ENCODE results near the gene KRTAP9-9. TPM values are rescaled to one million over a fixed set of nuclear protein-coding genes. Genes with fewer than 3 reads are reported as not detected.
"Not testable (repeated sequence)": the region's sequence is repeated elsewhere in the genome, so short reads cannot be mapped to it uniquely, and the experiment has no call there.

The KRTAP9-9 gene
- polyA plus RNA-seq, 1 donor: not detected

GRCh38 chr17:41265078-41265477 is 9.9 kb downstream of the KRTAP9-9 start, which contains the start of gene KRTAP9-6:
TSS of gene KRTAP9-6 (plus strand) at chr17:41265378. CDS start at chr17:41265378, 0 bp downstream.
- DNase-seq: no peak

GRCh38 chr17:41267711-41268110 is 12.5 kb downstream of the KRTAP9-9 start:
- DNase-seq: no peak

- not testable (repeated sequence) for DNase-seq
These were observed 16.1 kb downstream of the KRTAP9-9 start for GRCh38 chr17:41271323-41271722.

GRCh38 chr17:41271858-41272257 is 16.7 kb downstream of the KRTAP9-9 start:
- no peak for DNase-seq

GRCh38 chr17:41275648-41276190 is 20.5 kb downstream of the KRTAP9-9 start, which contains the start of gene KRTAP9-7:
TSS of gene KRTAP9-7 (plus strand) at chr17:41275698. CDS start at chr17:41275698, 0 bp downstream.
- not testable (repeated sequence) for DNase-seq

- DNase-seq: no peak
These were observed 23.2 kb downstream of the KRTAP9-9 start for GRCh38 chr17:41278176-41278955.

GRCh38 chr17:41284043-41284442 is 28.9 kb downstream of the KRTAP9-9 start:
- no peak for DNase-seq

GRCh38 chr17:41284546-41284945 is 29.4 kb downstream of the KRTAP9-9 start:
- DNase-seq: no peak

- DNase-seq: no peak
These were observed 31.9 kb downstream of the KRTAP9-9 start for GRCh38 chr17:41287050-41287449.

- no peak for DNase-seq
These were observed 38.8 kb downstream of the KRTAP9-9 start for GRCh38 chr17:41294016-41294415.

- DNase-seq: no peak
These were observed 41.7 kb downstream of the KRTAP9-9 start for GRCh38 chr17:41296846-41297245.

- DNase-seq: no peak
These were observed 43.4 kb downstream of the KRTAP9-9 start for GRCh38 chr17:41298458-41299135.

GRCh38 chr17:41301204-41301790 is 46.1 kb downstream of the KRTAP9-9 start:
- no peak for DNase-seq

- no peak for DNase-seq
These were observed 47.0 kb downstream of the KRTAP9-9 start, which contains the start of gene KRTAP29-1 for GRCh38 chr17:41301916-41302901. TSS of gene KRTAP29-1 (minus strand) at chr17:41302851. CDS start at chr17:41302851, 0 bp downstream.

GRCh38 chr17:41302981-41303380 is 47.8 kb downstream of the KRTAP9-9 start:
- no peak for DNase-seq

GRCh38 chr17:41304091-41304490 is 48.9 kb downstream of the KRTAP9-9 start:
- DNase-seq: no peak

Other genes starting within 250 kb of the KRTAP9-9 start
- not detected for gene KRTAP3-1, start 246.3 kb upstream of the KRTAP9-9 start, polyA plus RNA-seq (ENCODE audit: insufficient read length)
- gene KRTAP1-5, start 228.2 kb upstream of the KRTAP9-9 start, polyA plus RNA-seq (ENCODE audit: insufficient read length): not detected
- not detected for gene KRTAP1-4, start 225.2 kb upstream of the KRTAP9-9 start, polyA plus RNA-seq (ENCODE audit: insufficient read length)
- not detected for gene KRTAP1-3, start 220.5 kb upstream of the KRTAP9-9 start, polyA plus RNA-seq (ENCODE audit: insufficient read length)
- gene KRTAP1-1, start 213.9 kb upstream of the KRTAP9-9 start, polyA plus RNA-seq (ENCODE audit: insufficient read length): not detected
- gene KRTAP2-1, start 208.1 kb upstream of the KRTAP9-9 start, polyA plus RNA-seq (ENCODE audit: insufficient read length): not detected
- not detected for gene KRTAP2-2, start 200.2 kb upstream of the KRTAP9-9 start, polyA plus RNA-seq (ENCODE audit: insufficient read length)
- gene KRTAP2-3, start 195.3 kb upstream of the KRTAP9-9 start, polyA plus RNA-seq (ENCODE audit: insufficient read length): not detected
- not detected for gene KRTAP2-4, start 189.5 kb upstream of the KRTAP9-9 start, polyA plus RNA-seq (ENCODE audit: insufficient read length)
- gene KRTAP4-7, start 171.2 kb upstream of the KRTAP9-9 start, polyA plus RNA-seq (ENCODE audit: insufficient read length): not detected
- not detected for gene KRTAP4-8, start 157.2 kb upstream of the KRTAP9-9 start, polyA plus RNA-seq (ENCODE audit: insufficient read length)
- gene KRTAP4-16, start 153.2 kb upstream of the KRTAP9-9 start, polyA plus RNA-seq (ENCODE audit: insufficient read length): not detected
- not detected for gene KRTAP4-9, start 150.0 kb upstream of the KRTAP9-9 start, polyA plus RNA-seq (ENCODE audit: insufficient read length)
- gene KRTAP4-11, start 137.0 kb upstream of the KRTAP9-9 start, polyA plus RNA-seq (ENCODE audit: insufficient read length): not detected
- not detected for gene KRTAP4-12, start 131.2 kb upstream of the KRTAP9-9 start, polyA plus RNA-seq (ENCODE audit: insufficient read length)
- not detected for gene KRTAP4-6, start 114.8 kb upstream of the KRTAP9-9 start, polyA plus RNA-seq (ENCODE audit: insufficient read length)
- gene KRTAP4-5, start 105.6 kb upstream of the KRTAP9-9 start, polyA plus RNA-seq (ENCODE audit: insufficient read length): not detected
- not detected for gene KRTAP4-4, start 94.6 kb upstream of the KRTAP9-9 start, polyA plus RNA-seq (ENCODE audit: insufficient read length)
- gene KRTAP4-3, start 87.2 kb upstream of the KRTAP9-9 start, polyA plus RNA-seq (ENCODE audit: insufficient read length): not detected
- not detected for gene KRTAP4-2, start 77.2 kb upstream of the KRTAP9-9 start, polyA plus RNA-seq (ENCODE audit: insufficient read length)
- not detected for gene KRTAP4-1, start 70.5 kb upstream of the KRTAP9-9 start, polyA plus RNA-seq (ENCODE audit: insufficient read length)
- gene KRTAP9-1, start 65.5 kb upstream of the KRTAP9-9 start, polyA plus RNA-seq (ENCODE audit: insufficient read length): not detected
- gene KRTAP9-2, start 28.7 kb upstream of the KRTAP9-9 start, polyA plus RNA-seq (ENCODE audit: insufficient read length): not detected
- not detected for gene KRTAP9-3, start 22.9 kb upstream of the KRTAP9-9 start, polyA plus RNA-seq (ENCODE audit: insufficient read length)
- gene KRTAP9-8, start 17.4 kb upstream of the KRTAP9-9 start, polyA plus RNA-seq (ENCODE audit: insufficient read length): not detected
- not detected for gene KRTAP9-4, start 5.7 kb upstream of the KRTAP9-9 start, polyA plus RNA-seq (ENCODE audit: insufficient read length)
- 0.30 TPM for gene KRTAP9-6, start 10.0 kb downstream of the KRTAP9-9 start, polyA plus RNA-seq (ENCODE audit: insufficient read length)
- gene KRTAP9-7, start 20.3 kb downstream of the KRTAP9-9 start, polyA plus RNA-seq (ENCODE audit: insufficient read length): not detected
- gene KRTAP29-1, start 47.5 kb downstream of the KRTAP9-9 start, polyA plus RNA-seq (ENCODE audit: insufficient read length): not detected
- gene KRTAP16-1, start 53.9 kb downstream of the KRTAP9-9 start, polyA plus RNA-seq (ENCODE audit: insufficient read length): not detected
- gene KRTAP17-1, start 60.3 kb downstream of the KRTAP9-9 start, polyA plus RNA-seq (ENCODE audit: insufficient read length): not detected
- gene KRT33A, start 95.4 kb downstream of the KRTAP9-9 start, polyA plus RNA-seq (ENCODE audit: insufficient read length): not detected
- not detected for gene KRT33B, start 114.4 kb downstream of the KRTAP9-9 start, polyA plus RNA-seq (ENCODE audit: insufficient read length)
- not detected for gene KRT34, start 126.9 kb downstream of the KRTAP9-9 start, polyA plus RNA-seq (ENCODE audit: insufficient read length)
- gene KRT31, start 142.2 kb downstream of the KRTAP9-9 start, polyA plus RNA-seq (ENCODE audit: insufficient read length): 2.3 TPM
- not detected for gene KRT37, start 169.2 kb downstream of the KRTAP9-9 start, polyA plus RNA-seq (ENCODE audit: insufficient read length)
- not detected for gene KRT38, start 185.6 kb downstream of the KRTAP9-9 start, polyA plus RNA-seq (ENCODE audit: insufficient read length)
- not detected for gene KRT32, start 212.0 kb downstream of the KRTAP9-9 start, polyA plus RNA-seq (ENCODE audit: insufficient read length)
- gene KRT35, start 225.8 kb downstream of the KRTAP9-9 start, polyA plus RNA-seq (ENCODE audit: insufficient read length): not detected
- not detected for gene KRT36, start 234.5 kb downstream of the KRTAP9-9 start, polyA plus RNA-seq (ENCODE audit: insufficient read length)